Left ventricle myocardium superior (tissue), 1 donor: ENCODE measurements around the gene G0S2. TPM values are rescaled to one million over a fixed set of nuclear protein-coding genes. Genes with fewer than 3 reads are reported as not detected.

Experiments
- ATAC-seq: fragments of 200-7000 bp; cut with Tn5 transposase; one replicate; pipeline ENCODE4 v1.9.1; 2020; ENCODE audit warnings: mild to moderate bottlenecking, moderate library complexity
- DNase-seq: peaks from one replicate; pipeline ENCODE4 v3.0.0-alpha.2; 2020
- intact Hi-C: fragments of 100-400 bp; cut with micrococcal nuclease; formaldehyde crosslinking; loops from one replicate; pipeline ENCODE4 v1.11.0; 2022
- total RNA-seq: library from RNA; stranded (reverse); fragmentation: NEBNext Ultra II Directional; extraction: Animal tissue kit (Norgen Biotek cat#: 25700); gene quantifications from one replicate; pipeline ENCODE4 v1.2.1, GENCODE V29; 2021
- donor health status: DM: no; HTN: yes; CAD: no; lungs with severe emphysema.

G0S2 gene
- total RNA-seq, 1 donor from 2014 or later, result 594 TPM

- DNase-seq (no peak), ATAC-seq (peak; percentile 71)
- intact Hi-C loops, result no loop called here
These were observed 29.9 kb downstream of the G0S2 start for GRCh38 chr1:209705033-209705598.

- DNase-seq (no peak), ATAC-seq (no peak)
- intact Hi-C loops, result no loop called here
These were observed 31.4 kb downstream of the G0S2 start for GRCh38 chr1:209706622-209707021.

DNA sequence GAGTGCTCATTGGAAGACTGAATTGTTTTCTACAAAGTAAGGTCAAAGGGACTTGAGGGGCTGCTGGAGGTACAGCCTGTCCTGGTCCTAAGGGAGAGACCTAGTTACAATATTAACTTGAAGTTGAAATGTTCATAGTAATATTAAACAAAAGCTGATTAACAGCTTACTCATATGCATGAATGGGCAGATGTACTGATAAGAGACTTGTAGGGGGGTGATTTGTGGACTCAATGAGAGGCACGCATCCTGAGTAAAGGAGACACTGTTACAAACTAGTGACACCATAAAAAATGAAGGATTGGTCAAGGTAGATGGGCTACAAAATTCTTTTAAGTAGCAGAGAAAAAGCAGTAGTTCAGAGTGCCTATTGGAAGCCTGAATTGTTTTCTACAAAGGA lies 32.1 kb downstream of the G0S2 start:
- no peak for ATAC-seq
- intact Hi-C loops, result no loop called here
- DNase-seq, result no peak

GRCh38 chr1:209708297-209708696 lies 33.1 kb downstream of the G0S2 start:
- no peak for ATAC-seq
- intact Hi-C loops, result no loop called here

DNA sequence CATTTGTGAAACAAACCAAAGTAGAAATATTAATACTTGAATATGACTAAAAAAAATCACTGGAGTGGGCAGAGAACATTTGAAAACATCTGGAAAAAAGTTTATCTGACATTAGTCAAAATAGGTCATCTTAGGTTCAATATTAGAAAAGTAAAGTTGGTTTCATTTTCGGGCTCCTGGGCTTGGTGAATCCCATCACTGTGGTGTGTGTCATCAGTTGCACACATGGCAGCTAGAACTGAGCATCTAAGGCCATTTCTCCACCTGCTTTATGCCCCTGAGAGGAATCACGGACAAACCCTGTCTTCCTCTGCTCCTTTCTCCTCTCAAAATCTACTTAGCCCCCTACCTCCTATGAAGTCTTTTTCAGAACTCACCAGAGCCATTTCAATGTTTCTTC lies 34.9 kb downstream of the G0S2 start:
- DNase-seq (no peak), ATAC-seq (no peak)
- intact Hi-C loops, result no loop called here

More at GRCh38 chr1:209708297-209708696, 33.1 kb downstream of the G0S2 start:
- DNase-seq, result no peak

- no peak for ATAC-seq
- intact Hi-C loops, result no loop called here
- no peak for DNase-seq
These were observed 35.6 kb downstream of the G0S2 start for GRCh38 chr1:209710847-209711246.

- no peak for DNase-seq
- intact Hi-C loops, result no loop called here
- ATAC-seq, result no peak
These were observed 39.1 kb downstream of the G0S2 start for GRCh38 chr1:209714338-209714737.

DNA sequence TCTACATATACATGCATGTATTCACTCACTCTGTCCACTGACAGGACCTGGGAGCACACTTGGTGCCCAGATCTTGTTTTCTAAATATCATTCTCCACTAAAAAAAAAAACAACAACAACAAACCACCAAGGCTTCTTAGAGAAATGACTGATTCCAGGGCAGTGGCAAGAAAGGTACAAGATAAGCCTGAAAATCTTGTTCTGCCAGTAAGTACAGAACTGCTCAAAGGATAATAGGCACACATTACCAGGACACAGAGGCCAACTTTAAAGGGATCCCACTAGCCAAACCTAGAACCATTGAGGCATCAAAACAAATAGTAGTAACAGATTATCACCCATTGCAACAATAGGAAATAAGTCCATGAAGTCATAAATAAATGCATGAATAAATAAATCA lies 40.1 kb downstream of the G0S2 start:
- DNase-seq, result no peak
- ATAC-seq, result no peak
- intact Hi-C loops, result no loop called here

DNA sequence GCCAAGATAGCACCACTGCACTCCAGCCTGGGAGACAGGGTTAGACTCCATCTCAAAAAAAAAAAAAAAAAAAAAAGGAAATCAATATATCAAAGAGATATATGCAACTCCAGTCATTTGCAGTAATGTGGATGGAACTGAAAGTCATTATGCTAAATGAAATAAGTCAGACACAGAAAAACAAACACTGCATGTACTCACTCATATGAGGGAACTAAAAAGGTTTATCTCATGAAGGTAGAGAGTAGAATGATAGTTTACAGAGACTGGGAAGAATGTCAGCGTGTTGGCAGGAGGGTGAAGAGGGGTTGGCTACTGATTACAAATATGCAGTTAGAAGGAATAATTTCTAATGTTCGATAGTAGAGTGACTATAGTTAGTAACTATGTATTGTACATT lies 42.6 kb downstream of the G0S2 start:
- no peak for DNase-seq
- intact Hi-C loops, result no loop called here

DNA sequence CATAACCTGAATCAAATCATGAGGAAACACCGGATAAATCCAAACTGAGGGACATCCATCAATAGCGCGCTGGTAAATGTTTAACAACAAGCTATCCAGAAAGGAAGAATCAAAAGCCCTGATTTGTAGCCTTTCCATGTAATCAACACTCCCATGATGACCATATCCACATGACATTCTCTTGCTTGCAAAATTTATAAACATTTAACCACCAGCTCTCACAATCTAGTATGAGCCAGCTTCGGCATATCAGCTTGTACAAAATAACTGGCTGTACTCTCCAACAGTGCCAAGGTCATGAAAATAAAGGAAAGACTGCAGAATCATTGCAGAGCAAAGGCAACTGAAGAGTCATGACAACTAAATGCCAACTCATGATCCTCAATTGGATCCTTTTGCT lies 45.1 kb downstream of the G0S2 start:
- intact Hi-C loops, result no loop called here
- ATAC-seq, result peak; percentile 85
- DNase-seq, result no peak

More for the DNA sequence above, 42.6 kb downstream of the G0S2 start:
- peak; percentile 59 for ATAC-seq

DNA sequence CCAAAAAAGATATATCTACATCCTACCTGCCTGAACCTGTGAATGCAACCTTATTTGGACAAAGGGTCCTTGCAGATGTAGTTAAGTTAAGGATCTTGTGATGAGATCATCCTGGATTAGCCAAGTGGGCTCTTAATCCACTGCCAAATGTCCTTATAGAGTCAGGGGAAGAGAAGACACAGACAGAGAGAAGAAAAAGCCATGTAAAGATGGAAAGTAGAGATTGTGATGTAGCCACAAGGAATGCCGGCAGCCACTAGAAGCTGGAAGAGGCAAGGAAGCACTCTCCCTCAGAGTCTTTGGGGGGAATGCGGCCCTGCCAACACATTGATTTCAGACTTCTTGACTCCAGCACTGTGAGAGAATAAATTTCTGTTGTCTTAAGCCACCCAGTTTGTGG lies 45.6 kb downstream of the G0S2 start:
- ATAC-seq (no peak), DNase-seq (no peak)
- intact Hi-C loops, result no loop called here

DNA sequence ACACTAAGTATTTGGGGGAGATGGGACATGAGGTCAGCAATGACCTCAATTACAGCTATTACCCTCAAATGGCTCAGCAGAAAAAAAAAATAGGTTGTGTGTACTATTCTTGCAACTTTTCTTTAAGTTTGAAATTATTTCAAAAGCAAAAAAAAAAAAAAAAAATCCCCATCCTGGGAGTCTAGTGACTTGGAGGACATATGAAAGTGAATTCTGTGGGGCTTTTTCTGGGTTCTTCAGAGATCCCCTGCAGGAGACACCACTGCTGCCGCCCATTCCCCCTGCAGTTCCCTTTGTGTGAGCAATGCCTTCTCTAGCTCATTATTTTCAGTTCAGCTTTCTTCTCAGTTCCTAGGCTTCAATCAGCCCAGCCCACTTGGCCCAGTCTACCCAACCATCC lies 46.1 kb downstream of the G0S2 start:
- no peak for DNase-seq
- ATAC-seq, result no peak
- intact Hi-C loops, result no loop called here

DNA sequence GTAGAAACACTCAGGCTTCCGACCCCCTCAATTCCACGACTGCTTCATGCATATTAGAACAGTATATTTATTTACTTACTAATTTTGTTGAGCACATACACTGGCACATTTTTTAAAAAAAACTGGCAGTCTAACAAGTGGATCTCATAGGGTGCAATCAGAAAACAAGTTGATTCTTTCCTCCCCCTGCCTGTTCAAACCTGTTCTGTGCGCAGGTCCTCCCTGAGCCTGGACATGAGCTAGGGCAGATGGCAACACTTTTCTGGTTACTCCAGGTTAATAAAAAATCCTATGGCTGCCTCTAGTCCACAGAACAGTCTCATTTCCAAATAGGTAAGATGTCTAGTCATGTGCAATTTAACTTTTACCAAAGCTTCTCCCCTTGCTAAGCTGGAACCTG lies 48.1 kb downstream of the G0S2 start:
- ATAC-seq, result no peak
- intact Hi-C loops, result no loop called here
- DNase-seq, result no peak

DNA sequence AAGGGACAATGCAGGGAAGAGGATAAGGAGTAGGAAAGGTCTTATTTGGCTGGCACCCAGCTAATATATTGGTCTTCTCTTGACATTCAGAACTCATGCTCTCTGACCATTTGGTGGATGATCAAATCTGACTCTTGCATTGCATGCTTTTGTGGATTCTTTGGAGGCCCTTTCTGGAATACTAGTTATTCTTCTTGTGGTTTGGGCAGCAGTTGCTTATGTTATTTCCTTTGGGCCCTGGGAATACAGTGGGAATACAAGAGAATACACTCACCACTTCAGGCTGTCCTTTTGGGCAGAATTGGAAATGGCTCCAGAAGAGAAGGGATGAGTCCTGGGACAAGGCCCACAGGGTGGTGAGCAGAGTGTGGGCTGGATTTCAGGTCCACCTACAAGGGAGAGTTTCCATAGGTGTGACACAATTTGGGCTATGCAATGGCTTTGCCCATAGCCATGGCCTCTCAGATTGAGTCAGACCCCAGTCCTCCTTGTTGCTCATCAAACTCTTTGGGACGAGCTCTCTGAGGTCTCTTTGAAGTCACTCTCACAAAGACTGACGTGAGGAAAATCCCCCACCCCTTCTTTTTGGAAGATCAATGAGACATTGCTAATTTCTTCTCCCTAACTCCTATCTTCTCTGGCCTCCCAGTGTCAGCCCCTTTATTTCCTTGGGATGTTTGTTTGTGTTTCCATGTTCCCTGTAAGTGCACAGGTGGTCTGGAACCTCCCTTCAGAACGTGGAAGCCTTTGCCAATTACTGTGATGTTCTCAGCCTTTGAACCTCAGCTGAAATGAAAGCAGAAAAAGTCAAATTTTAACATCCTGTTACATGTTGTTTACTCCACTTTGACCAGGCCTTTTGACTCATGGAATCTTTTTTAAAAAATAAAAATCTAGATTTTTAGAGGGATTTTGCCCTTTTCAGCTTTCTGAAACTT lies 48.8 kb downstream of the G0S2 start:
- DNase-seq (no peak), ATAC-seq (no peak)
- intact Hi-C loops, result no loop called here

Other genes with a start within 250 kb of the G0S2 start
- gene CAMK1G, start 91.7 kb upstream of the G0S2 start, total RNA-seq, result not detected
- gene LAMB3, start 23.0 kb upstream of the G0S2 start, total RNA-seq, result 5.2 TPM
- 2.8 TPM for gene HSD11B1, start 29.4 kb downstream of the G0S2 start, total RNA-seq
- gene TRAF3IP3, start 80.6 kb downstream of the G0S2 start, total RNA-seq, result 1.9 TPM
- gene C1orf74, start 109.1 kb downstream of the G0S2 start, total RNA-seq, result 2.0 TPM
- 48.5 TPM for gene IRF6, start 130.7 kb downstream of the G0S2 start, total RNA-seq
- gene UTP25, start 152.6 kb downstream of the G0S2 start, total RNA-seq, result 2.5 TPM